BJ (cell line): ENCODE results near the gene TRPC4AP. TPM values are rescaled to one million over a fixed set of nuclear protein-coding genes. Genes with fewer than 3 reads are reported as not detected.

Experiments
- CTCF ChIA-PET: fragments of 350-600 bp; formaldehyde crosslinking; extraction: SDS; loops from one replicate; lab custom pipeline; 2021; ENCODE audit warnings: antibody characterized with exemption, inconsistent platforms; lab: Yijun Ruan, JAX
- POLR2A ChIA-PET: fragments of 300-600 bp; sonication (Branson Sonifier 250); formaldehyde crosslinking; extraction: SDS; loops from one replicate; lab custom pipeline; 2021; ENCODE audit warnings: antibody characterized with exemption; lab: Charles Lee
- DNase-seq: peaks from one replicate; pipeline ENCODE4 v3.0.0-alpha.2; 2011; ENCODE audit warnings: low read depth
- H3K27me3 ChIP-seq: 2 replicates; pipeline ENCODE4 v1.6.0; 2011; ENCODE audit warnings: low read length; ENCODE audit not compliant: control insufficient read depth, insufficient read depth
- H3K36me3 ChIP-seq: 2 replicates; pipeline ENCODE4 v1.5.1; 2011; ENCODE audit warnings: low read length; ENCODE audit not compliant: control insufficient read depth, insufficient read depth
- H3K4me3 ChIP-seq: 2 replicates; pipeline ENCODE4 v1.5.1; 2011; ENCODE audit warnings: low read depth, mild to moderate bottlenecking, control low read depth, low read length
- CTCF ChIP-seq: IDR thresholded peaks from 2 replicates; pipeline ENCODE4 v1.5.1; 2011; ENCODE audit warnings: low read depth, mild to moderate bottlenecking, control low read depth, inconsistent platforms, low read length, moderate library complexity; ENCODE audit not compliant: insufficient read depth
- polyA plus RNA-seq: library from polyadenylated mRNA; depleted of rRNA; stranded (reverse); fragments of >200 nt; gene quantifications from 2 replicates; pipeline ENCODE4 v1.2.3, GENCODE V29; 2011

TRPC4AP gene
- polyA plus RNA-seq, 1 experiment, result 111 TPM

DNA sequence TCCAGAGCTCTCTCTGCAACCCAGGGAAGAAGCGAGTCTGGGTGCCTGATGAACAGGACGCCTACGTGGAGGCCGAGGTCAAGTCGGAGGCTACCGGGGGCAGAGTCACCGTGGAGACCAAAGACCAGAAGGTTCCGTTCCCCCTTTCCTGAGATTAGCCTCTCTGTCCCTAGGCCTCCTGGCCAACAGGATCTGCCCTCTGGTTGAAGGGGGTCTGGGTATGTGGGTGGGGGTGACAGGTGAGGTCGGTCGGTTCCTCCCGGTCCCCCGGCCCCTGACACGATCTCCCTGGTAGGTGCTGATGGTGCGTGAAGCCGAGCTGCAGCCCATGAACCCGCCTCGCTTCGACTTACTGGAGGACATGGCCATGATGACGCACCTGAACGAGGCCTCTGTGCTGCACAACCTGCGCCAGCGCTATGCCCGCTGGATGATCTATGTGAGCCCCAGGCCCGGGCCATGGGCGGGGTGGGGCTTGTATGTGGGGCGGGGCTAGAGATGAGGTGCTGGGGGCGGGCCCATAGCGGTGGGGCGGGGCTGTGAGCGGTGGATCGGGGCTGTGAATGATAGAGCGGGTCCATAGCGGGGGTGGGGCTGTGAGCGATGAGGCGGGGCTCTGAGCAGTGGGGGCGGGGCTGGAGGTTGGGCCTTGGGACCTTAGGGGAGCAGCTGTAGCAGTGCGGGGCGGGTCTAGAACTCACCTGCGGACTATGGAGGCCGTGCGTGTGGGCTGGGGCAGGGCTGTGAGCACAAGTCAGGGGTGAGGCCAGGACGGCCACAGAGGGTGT is 113.0 kb downstream of the TRPC4AP start:
- H3K4me3 ChIP-seq, result no peak overlapping the region

GRCh38 chr20:34978092-34978744 is 114.4 kb downstream of the TRPC4AP start:
- no peak overlapping the region for H3K4me3 ChIP-seq
- DNase-seq, result no peak
- ChIA-PET CTCF (interaction anchor here (0.5 to 1.3 kb wide), 3 partner anchors 9 to 18 kb away, joined by 3 to 6 read pairs (median 4); no protein-coding TSS in a partner anchor), POLR2A (no interaction called here)
- no peak for TF ChIP-seq CTCF
- peaks cover 2% of the 10 kb centered on the region; the same call in 1 of the 2 replicates for H3K27me3 ChIP-seq
- no peaks in the 10 kb centered on the region for H3K36me3 ChIP-seq

More for the DNA sequence above, 113.0 kb downstream of the TRPC4AP start:
- ChIA-PET CTCF (interaction anchor here (1.3 to 1.4 kb wide), 2 partner anchors 10 to 24 kb away, joined by 3 to 6 read pairs; partner anchors contain the start of genes GSS and MYH7B), POLR2A (no interaction called here)
- DNase-seq, result no peak
- no peak for TF ChIP-seq CTCF
- Histone ChIP-seq H3K36me3 (no peaks in the 10 kb centered on the region), H3K27me3 (peaks cover 4% of the 10 kb centered on the region)

GRCh38 chr20:34977365-34978091 is 115.1 kb downstream of the TRPC4AP start:
- ChIA-PET CTCF (interaction anchor here (0.7 to 1.0 kb wide), 2 partner anchors 12 to 105 kb away, joined by 3 to 4 read pairs; no protein-coding TSS in a partner anchor), POLR2A (no interaction called here)
- Histone ChIP-seq H3K4me3 (no peak overlapping the region), H3K36me3 (no peaks in the 10 kb centered on the region), H3K27me3 (peaks cover 3% of the 10 kb centered on the region; the same call in 1 of the 2 replicates)
- DNase-seq, result no peak
- no peak for TF ChIP-seq CTCF

- Histone ChIP-seq H3K4me3 (no peak overlapping the region), H3K27me3 (0 out of 2 replicates have a peak, but pooled peaks cover 5% of the 10 kb centered on the region), H3K36me3 (no peaks in the 10 kb centered on the region)
- ChIA-PET CTCF (no interaction called here), POLR2A (no interaction called here)
- TF ChIP-seq CTCF, result no peak
- no peak for DNase-seq
These were observed 116.3 kb downstream of the TRPC4AP start for GRCh38 chr20:34976286-34976685.
